Neutrophil (primary cell): ENCODE measurements around the gene MT1X.
"Not testable (repeated sequence)": the region's sequence is repeated elsewhere in the genome, so short reads cannot be mapped to it uniquely, and the experiment has no call there.

Experiments used
- H3K27ac ChIP-seq: fragments of 200-600 bp; sonication (generic); 2 replicates; pipeline ENCODE4 v1.5.1; 2016; ENCODE audit warnings: mild to moderate bottlenecking, moderate library complexity
- H3K27me3 ChIP-seq: fragments of 200-600 bp; sonication (generic); 2 replicates; pipeline ENCODE4 v1.6.0; 2016; ENCODE audit warnings: mild to moderate bottlenecking
- H3K36me3 ChIP-seq: fragments of 200-600 bp; sonication (generic); 2 replicates; pipeline ENCODE4 v1.5.1; 2017
- H3K4me1 ChIP-seq, 2 experiments: fragments of 200-600 bp in 1 of 2; sonication (generic) in 1 of 2; 1 replicate in 1 of 2; 2 replicates in 1 of 2; pipeline versions ENCODE4 v1.5.1 to v1.6.1; 2013 to 2016; ENCODE audit warnings: low read depth in 1 of 2, low read length in 1 of 2, mild to moderate bottlenecking in 1 of 2, moderate library complexity in 1 of 2; ENCODE audit not compliant: control insufficient read depth in 1 of 2, insufficient read depth in 1 of 2
- H3K4me3 ChIP-seq, 2 experiments: fragments of 200-600 bp in 1 of 2; sonication (generic) in 1 of 2; 1 replicate in 1 of 2; 2 replicates in 1 of 2; pipeline ENCODE4 v1.5.1; 2013 to 2016; ENCODE audit warnings: low read depth in 1 of 2, low read length in 1 of 2, mild to moderate bottlenecking in 1 of 2, moderate library complexity in 1 of 2
- H3K9me3 ChIP-seq: fragments of 200-600 bp; sonication (generic); 2 replicates; pipeline ENCODE4 v1.5.1; 2016
- TF ChIP-seq, protein P1 (sequence below): fragments of 200-600 bp; sonication (generic); IDR thresholded peaks from 2 replicates; pipeline ENCODE4 v1.5.1; 2016; ENCODE audit warnings: antibody characterized with exemption

MT1X gene

DNA sequence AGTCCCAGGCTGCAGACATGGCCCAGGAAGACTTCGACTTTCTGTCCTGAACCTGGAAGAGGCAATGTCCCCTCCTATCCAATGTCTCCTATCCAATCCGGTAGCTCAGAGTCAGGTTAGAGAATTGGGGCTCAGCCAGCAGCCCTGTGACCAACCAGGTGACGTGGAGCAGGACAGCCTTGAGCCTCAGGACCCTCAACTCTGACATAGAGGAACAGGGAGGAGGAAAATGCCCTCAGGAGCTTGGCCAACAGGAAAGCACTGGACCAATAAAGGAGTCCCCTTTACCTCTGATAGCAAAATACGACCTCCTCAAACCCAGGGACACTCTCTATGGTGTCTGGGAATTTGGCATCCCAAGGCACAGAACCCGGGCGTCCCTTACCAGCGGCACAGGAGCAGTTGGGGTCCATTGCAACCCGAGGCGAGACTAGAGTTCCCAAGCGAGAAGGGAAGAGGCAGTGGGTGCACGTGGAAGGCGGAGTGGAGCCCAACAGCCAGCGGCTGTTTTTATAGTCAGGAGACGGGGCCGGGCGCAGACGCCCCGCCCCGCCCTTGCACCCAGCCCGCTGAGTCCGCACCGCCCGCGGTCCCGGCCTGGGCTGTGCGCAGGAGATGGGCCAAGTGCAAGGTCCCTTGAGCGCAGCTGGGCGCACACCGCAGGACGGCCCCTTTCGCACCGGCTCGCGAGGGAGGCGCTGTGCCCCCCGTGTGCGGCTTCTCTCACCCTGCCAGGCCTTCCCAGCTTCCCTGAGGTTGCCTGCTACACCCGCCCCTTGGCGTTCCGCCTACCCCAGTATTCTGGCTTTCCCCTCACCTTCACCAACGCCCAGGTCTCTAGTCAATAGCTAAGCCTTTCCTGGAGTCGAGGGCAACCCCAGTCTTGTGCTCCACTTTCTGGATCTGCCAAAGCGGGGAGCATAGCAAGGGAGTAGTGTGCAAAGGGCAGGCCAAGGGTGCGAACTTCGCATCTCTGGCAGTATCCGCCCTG, 14.4 kb upstream of the MT1X start, which contains the start of gene MT1G:
Gene MT1G, minus strand, starts transcription at position 485 of the 991 bp plus-strand sequence. Its CDS starts 72 bp downstream, at position 413.
- Histone ChIP-seq H3K36me3 (no peaks in the 10 kb centered on the region), H3K9me3 (no peaks in the 10 kb centered on the region), H3K27me3 (peaks cover 100% of the 10 kb centered on the region), H3K4me3 (no peak within 1 kb of the TSS), H3K4me1 (no peaks in the 10 kb centered on the region), H3K27ac (no peak within 1 kb of the TSS)
- TF ChIP-seq, protein P1, sequence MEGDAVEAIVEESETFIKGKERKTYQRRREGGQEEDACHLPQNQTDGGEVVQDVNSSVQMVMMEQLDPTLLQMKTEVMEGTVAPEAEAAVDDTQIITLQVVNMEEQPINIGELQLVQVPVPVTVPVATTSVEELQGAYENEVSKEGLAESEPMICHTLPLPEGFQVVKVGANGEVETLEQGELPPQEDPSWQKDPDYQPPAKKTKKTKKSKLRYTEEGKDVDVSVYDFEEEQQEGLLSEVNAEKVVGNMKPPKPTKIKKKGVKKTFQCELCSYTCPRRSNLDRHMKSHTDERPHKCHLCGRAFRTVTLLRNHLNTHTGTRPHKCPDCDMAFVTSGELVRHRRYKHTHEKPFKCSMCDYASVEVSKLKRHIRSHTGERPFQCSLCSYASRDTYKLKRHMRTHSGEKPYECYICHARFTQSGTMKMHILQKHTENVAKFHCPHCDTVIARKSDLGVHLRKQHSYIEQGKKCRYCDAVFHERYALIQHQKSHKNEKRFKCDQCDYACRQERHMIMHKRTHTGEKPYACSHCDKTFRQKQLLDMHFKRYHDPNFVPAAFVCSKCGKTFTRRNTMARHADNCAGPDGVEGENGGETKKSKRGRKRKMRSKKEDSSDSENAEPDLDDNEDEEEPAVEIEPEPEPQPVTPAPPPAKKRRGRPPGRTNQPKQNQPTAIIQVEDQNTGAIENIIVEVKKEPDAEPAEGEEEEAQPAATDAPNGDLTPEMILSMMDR: no peak

GRCh38 chr16:56669005-56669839, 13.0 kb upstream of the MT1X start, which contains the start of gene MT1H:
Gene MT1H (plus strand): TSS chr16:56669814. CDS start chr16:56669885, 71 bp downstream.
- Histone ChIP-seq H3K27me3 (peaks cover 100% of the 10 kb centered on the region), H3K4me1 (no peaks in the 10 kb centered on the region), H3K36me3 (no peaks in the 10 kb centered on the region), H3K9me3 (no peaks in the 10 kb centered on the region), H3K4me3 (no peak within 1 kb of the TSS), H3K27ac (no peak within 1 kb of the TSS)
- TF ChIP-seq, protein P1: no peak

- TF ChIP-seq, protein P1: no peak
- Histone ChIP-seq H3K27ac (no peak overlapping the region), H3K36me3 (no peaks in the 10 kb centered on the region), H3K4me1 (no peaks in the 10 kb centered on the region), H3K4me3 (no peak overlapping the region), H3K27me3 (peaks cover 100% of the 10 kb centered on the region), H3K9me3 (no peaks in the 10 kb centered on the region)
Observed at GRCh38 chr16:56669840-56670619, 12.2 kb upstream of the MT1X start.

GRCh38 chr16:56670620-56670934, 11.7 kb upstream of the MT1X start:
- Histone ChIP-seq H3K27me3 (peaks cover 100% of the 10 kb centered on the region), H3K4me1 (no peaks in the 10 kb centered on the region), H3K4me3 (no peak overlapping the region), H3K36me3 (no peaks in the 10 kb centered on the region), H3K27ac (no peak overlapping the region), H3K9me3 (no peaks in the 10 kb centered on the region)
- TF ChIP-seq, protein P1: no peak

DNA sequence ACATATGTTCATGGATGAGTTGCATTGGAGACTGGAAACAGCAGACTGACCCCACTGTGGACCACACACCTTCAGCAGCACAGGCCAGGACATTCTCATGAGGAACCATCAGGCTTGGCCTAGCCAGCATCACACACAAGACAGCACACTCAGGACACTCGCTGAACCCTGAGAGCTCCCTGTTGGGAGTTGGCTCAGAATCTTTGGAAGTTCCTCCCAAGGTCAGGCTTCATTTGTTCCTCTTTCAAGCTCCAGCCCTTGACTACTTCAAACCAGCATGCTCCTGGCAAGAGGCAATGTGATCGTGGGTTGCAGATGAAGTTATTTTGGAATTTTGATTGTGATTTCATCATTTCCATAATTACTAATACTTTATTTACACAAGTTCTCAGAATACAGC, 10.6 kb upstream of the MT1X start:
- peaks cover 100% of the 10 kb centered on the region for H3K27me3 ChIP-seq

DNA sequence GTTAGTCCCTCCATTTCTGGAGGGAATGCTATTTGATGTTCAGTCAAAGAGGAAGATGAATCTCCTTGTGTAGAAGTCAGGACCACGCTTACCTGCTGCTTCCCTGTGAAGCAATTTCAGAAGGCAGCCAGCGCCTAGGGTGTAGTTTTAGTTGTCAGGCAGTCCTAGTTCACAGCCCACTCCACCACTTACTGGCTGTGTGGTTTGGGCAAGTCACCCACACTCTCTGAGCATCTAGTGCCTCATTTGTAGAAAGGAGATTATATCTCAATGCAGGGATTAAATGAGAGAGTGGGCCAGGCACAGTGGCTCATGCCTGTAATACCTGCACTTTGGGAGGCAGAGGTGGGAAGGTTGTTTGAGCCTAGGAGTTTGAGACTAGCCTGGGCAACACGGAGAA, 10.1 kb upstream of the MT1X start:
- not testable (repeated sequence) for H3K9me3 ChIP-seq, H3K4me3 ChIP-seq, H3K36me3 ChIP-seq, H3K27ac ChIP-seq, H3K4me1 ChIP-seq
- H3K27me3 ChIP-seq: peaks cover 100% of the 10 kb centered on the region

More for the DNA sequence above, 10.6 kb upstream of the MT1X start:
- H3K4me3 ChIP-seq, H3K4me1 ChIP-seq, H3K9me3 ChIP-seq, H3K27ac ChIP-seq, H3K36me3 ChIP-seq: not testable (repeated sequence)
